ENCODE data around the gene ENG. TPM values are rescaled to one million over a fixed set of nuclear protein-coding genes. Genes with fewer than 3 reads are reported as not detected.

ENG gene
- total RNA-seq, 1 donor from 2014 or later: 9.4 TPM

GRCh38 chr9:127770905-127771569, 83.4 kb downstream of the ENG start:
- Histone ChIP-seq H3K27ac (ENCODE audit: low read depth, low read length) (peak overlapping the region; percentile 69), H3K27me3 (ENCODE audit: control insufficient read depth in 3 of 3, insufficient read depth in 3 of 3, low read length in 3 of 3) (no peaks in the 10 kb centered on the region), H3K4me3 (ENCODE audit: low read length in 3 of 3) (peak overlapping the region; percentile 69 to 77 (median 74)), H3K4me1 (ENCODE audit: control insufficient read depth in 3 of 3, insufficient read depth in 3 of 3, low read length in 3 of 3) (peaks cover 36 to 38% (median 37%) of the 10 kb centered on the region in 3 donors), H3K9me3 (ENCODE audit: control insufficient read depth in 3 of 3, low read length in 3 of 3) (no peaks in the 10 kb centered on the region), H3K36me3 (ENCODE audit: control insufficient read depth in 3 of 3, insufficient read depth in 3 of 3, low read length in 3 of 3) (no peaks in the 10 kb centered on the region), H3K9ac (ENCODE audit: low read depth in 1 of 3, low read length in 3 of 3) (peak overlapping the region; percentile 55 to 74 (median 70))

- Histone ChIP-seq H3K4me1 (ENCODE audit: control insufficient read depth in 3 of 3, insufficient read depth in 3 of 3, low read length in 3 of 3) (peaks cover 38 to 39% (median 38%) of the 10 kb centered on the region in 3 donors), H3K36me3 (ENCODE audit: control insufficient read depth in 3 of 3, insufficient read depth in 3 of 3, low read length in 3 of 3) (no peaks in the 10 kb centered on the region), H3K9ac (ENCODE audit: low read depth in 1 of 3, low read length in 3 of 3) (peak overlapping the region; percentile 55 to 74 (median 70)), H3K4me3 (ENCODE audit: low read length in 3 of 3) (peak overlapping the region; percentile 69 to 77 (median 74)), H3K27me3 (ENCODE audit: control insufficient read depth in 3 of 3, insufficient read depth in 3 of 3, low read length in 3 of 3) (no peaks in the 10 kb centered on the region), H3K27ac (ENCODE audit: low read depth, low read length) (peak overlapping the region; percentile 69), H3K9me3 (ENCODE audit: control insufficient read depth in 3 of 3, low read length in 3 of 3) (no peaks in the 10 kb centered on the region)
Measured at GRCh38 chr9:127770583-127770904, 83.9 kb downstream of the ENG start.

- Histone ChIP-seq H3K4me1 (ENCODE audit: control insufficient read depth in 3 of 3, insufficient read depth in 3 of 3, low read length in 3 of 3) (peaks cover 38 to 42% (median 40%) of the 10 kb centered on the region in 3 donors), H3K9ac (ENCODE audit: low read depth in 1 of 3, low read length in 3 of 3) (peak overlapping the region; percentile 55 to 74 (median 70)), H3K9me3 (ENCODE audit: control insufficient read depth in 3 of 3, low read length in 3 of 3) (no peaks in the 10 kb centered on the region), H3K27me3 (ENCODE audit: control insufficient read depth in 3 of 3, insufficient read depth in 3 of 3, low read length in 3 of 3) (no peaks in the 10 kb centered on the region), H3K4me3 (ENCODE audit: low read length in 3 of 3) (peak overlapping the region; percentile 69 to 77 (median 74)), H3K36me3 (ENCODE audit: control insufficient read depth in 3 of 3, insufficient read depth in 3 of 3, low read length in 3 of 3) (no peaks in the 10 kb centered on the region), H3K27ac (ENCODE audit: low read depth, low read length) (peak overlapping the region; percentile 69)
Measured at GRCh38 chr9:127769929-127770582, 84.4 kb downstream of the ENG start.

GRCh38 chr9:127769101-127769500, 85.4 kb downstream of the ENG start:
- Histone ChIP-seq H3K27ac (ENCODE audit: low read depth, low read length) (peak overlapping the region; percentile 75), H3K9me3 (ENCODE audit: control insufficient read depth in 3 of 3, low read length in 3 of 3) (no peaks in the 10 kb centered on the region), H3K4me3 (ENCODE audit: low read length in 3 of 3) (peak overlapping the region in 1 of 3 donors; percentile 24), H3K36me3 (ENCODE audit: control insufficient read depth in 3 of 3, insufficient read depth in 3 of 3, low read length in 3 of 3) (no peaks in the 10 kb centered on the region), H3K4me1 (ENCODE audit: control insufficient read depth in 3 of 3, insufficient read depth in 3 of 3, low read length in 3 of 3) (peaks cover 40 to 46% (median 45%) of the 10 kb centered on the region in 3 donors), H3K27me3 (ENCODE audit: control insufficient read depth in 3 of 3, insufficient read depth in 3 of 3, low read length in 3 of 3) (peaks cover 0 to 5% (median 0%) of the 10 kb centered on the region in 3 donors), H3K9ac (ENCODE audit: low read depth in 1 of 3, low read length in 3 of 3) (no peak overlapping the region)

GRCh38 chr9:127768698-127769097, 85.8 kb downstream of the ENG start:
- Histone ChIP-seq H3K36me3 (ENCODE audit: control insufficient read depth in 3 of 3, insufficient read depth in 3 of 3, low read length in 3 of 3) (no peaks in the 10 kb centered on the region), H3K27ac (ENCODE audit: low read depth, low read length) (peak overlapping the region; percentile 75), H3K9ac (ENCODE audit: low read depth in 1 of 3, low read length in 3 of 3) (peak overlapping the region in 1 of 3 donors; percentile 14), H3K27me3 (ENCODE audit: control insufficient read depth in 3 of 3, insufficient read depth in 3 of 3, low read length in 3 of 3) (peaks cover 0 to 5% (median 2%) of the 10 kb centered on the region in 3 donors), H3K4me3 (ENCODE audit: low read length in 3 of 3) (peak overlapping the region in 2 of 3 donors; percentile 20 to 38), H3K9me3 (ENCODE audit: control insufficient read depth in 3 of 3, low read length in 3 of 3) (no peaks in the 10 kb centered on the region), H3K4me1 (ENCODE audit: control insufficient read depth in 3 of 3, insufficient read depth in 3 of 3, low read length in 3 of 3) (peaks cover 41 to 49% (median 46%) of the 10 kb centered on the region in 3 donors)

GRCh38 chr9:127767909-127768331, 86.5 kb downstream of the ENG start:
- peaks cover 42 to 53% (median 46%) of the 10 kb centered on the region in 3 donors for H3K4me1 ChIP-seq (ENCODE audit: control insufficient read depth in 3 of 3, insufficient read depth in 3 of 3, low read length in 3 of 3)
- H3K9me3 ChIP-seq (ENCODE audit: control insufficient read depth in 3 of 3, low read length in 3 of 3): no peaks in the 10 kb centered on the region
- H3K27ac ChIP-seq (ENCODE audit: low read depth, low read length): peak overlapping the region; percentile 75
- H3K36me3 ChIP-seq (ENCODE audit: control insufficient read depth in 3 of 3, insufficient read depth in 3 of 3, low read length in 3 of 3): no peaks in the 10 kb centered on the region
- H3K4me3 ChIP-seq (ENCODE audit: low read length in 3 of 3): peak overlapping the region; percentile 20 to 49 (median 38)
- H3K9ac ChIP-seq (ENCODE audit: low read depth in 1 of 3, low read length in 3 of 3): peak overlapping the region; percentile 14 to 45 (median 22)
- H3K27me3 ChIP-seq (ENCODE audit: control insufficient read depth in 3 of 3, insufficient read depth in 3 of 3, low read length in 3 of 3): peaks cover 0 to 5% (median 3%) of the 10 kb centered on the region in 3 donors

- Histone ChIP-seq H3K36me3 (ENCODE audit: control insufficient read depth in 3 of 3, insufficient read depth in 3 of 3, low read length in 3 of 3) (no peaks in the 10 kb centered on the region), H3K4me1 (ENCODE audit: control insufficient read depth in 3 of 3, insufficient read depth in 3 of 3, low read length in 3 of 3) (peaks cover 47 to 58% (median 51%) of the 10 kb centered on the region in 3 donors), H3K27me3 (ENCODE audit: control insufficient read depth in 3 of 3, insufficient read depth in 3 of 3, low read length in 3 of 3) (peaks cover 0 to 5% (median 5%) of the 10 kb centered on the region in 3 donors), H3K4me3 (ENCODE audit: low read length in 3 of 3) (no peak overlapping the region), H3K9ac (ENCODE audit: low read depth in 1 of 3, low read length in 3 of 3) (peak overlapping the region in 2 of 3 donors; percentile 19 to 22), H3K9me3 (ENCODE audit: control insufficient read depth in 3 of 3, low read length in 3 of 3) (no peaks in the 10 kb centered on the region), H3K27ac (ENCODE audit: low read depth, low read length) (peak overlapping the region; percentile 75)
Measured at GRCh38 chr9:127767410-127767809, 87.0 kb downstream of the ENG start.

GRCh38 chr9:127765418-127765817, 89.0 kb downstream of the ENG start:
- H3K9me3 ChIP-seq (ENCODE audit: control insufficient read depth in 3 of 3, low read length in 3 of 3): no peaks in the 10 kb centered on the region
- H3K9ac ChIP-seq (ENCODE audit: low read depth in 1 of 3, low read length in 3 of 3): no peak overlapping the region
- H3K4me1 ChIP-seq (ENCODE audit: control insufficient read depth in 3 of 3, insufficient read depth in 3 of 3, low read length in 3 of 3): peaks cover 45 to 56% (median 53%) of the 10 kb centered on the region in 3 donors
- no peaks in the 10 kb centered on the region for H3K36me3 ChIP-seq (ENCODE audit: control insufficient read depth in 3 of 3, insufficient read depth in 3 of 3, low read length in 3 of 3)
- no peak overlapping the region for H3K4me3 ChIP-seq (ENCODE audit: low read length in 3 of 3)
- peaks cover 0 to 7% (median 5%) of the 10 kb centered on the region in 3 donors for H3K27me3 ChIP-seq (ENCODE audit: control insufficient read depth in 3 of 3, insufficient read depth in 3 of 3, low read length in 3 of 3)
- H3K27ac ChIP-seq (ENCODE audit: low read depth, low read length): no peak overlapping the region

Measured in skeletal muscle tissue (tissue), 4 donors.